GM21367 (cell line): ENCODE data around the gene SOBP.

ENCODE experiments used
- ATAC-seq: cut with Tn5 transposase; IDR thresholded peaks from one replicate; pipeline ENCODE4 v1.9.1; 2021; ENCODE audit not compliant: unreplicated experiment

Gene SOBP

DNA sequence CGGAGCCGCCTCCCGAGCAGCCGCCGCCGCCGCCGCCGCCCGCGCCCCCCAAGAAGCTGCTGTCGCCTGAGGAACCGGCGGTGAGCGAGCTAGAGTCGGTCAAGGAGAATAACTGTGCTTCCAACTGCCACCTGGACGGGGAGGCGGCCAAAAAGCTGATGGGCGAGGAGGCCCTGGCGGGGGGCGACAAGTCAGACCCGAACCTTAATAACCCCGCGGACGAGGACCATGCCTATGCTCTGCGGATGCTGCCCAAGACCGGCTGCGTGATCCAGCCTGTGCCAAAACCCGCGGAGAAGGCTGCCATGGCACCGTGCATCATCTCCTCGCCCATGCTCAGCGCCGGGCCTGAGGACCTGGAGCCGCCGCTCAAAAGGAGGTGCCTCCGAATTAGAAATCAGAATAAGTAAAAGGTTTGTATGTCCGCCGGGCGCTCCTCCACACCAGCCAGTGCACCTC, 145.2 kb downstream of the SOBP start:
- no peak for ATAC-seq

- ATAC-seq = no peak
Observed at GRCh38 chr6:107636486-107636885, 146.6 kb downstream of the SOBP start.

DNA sequence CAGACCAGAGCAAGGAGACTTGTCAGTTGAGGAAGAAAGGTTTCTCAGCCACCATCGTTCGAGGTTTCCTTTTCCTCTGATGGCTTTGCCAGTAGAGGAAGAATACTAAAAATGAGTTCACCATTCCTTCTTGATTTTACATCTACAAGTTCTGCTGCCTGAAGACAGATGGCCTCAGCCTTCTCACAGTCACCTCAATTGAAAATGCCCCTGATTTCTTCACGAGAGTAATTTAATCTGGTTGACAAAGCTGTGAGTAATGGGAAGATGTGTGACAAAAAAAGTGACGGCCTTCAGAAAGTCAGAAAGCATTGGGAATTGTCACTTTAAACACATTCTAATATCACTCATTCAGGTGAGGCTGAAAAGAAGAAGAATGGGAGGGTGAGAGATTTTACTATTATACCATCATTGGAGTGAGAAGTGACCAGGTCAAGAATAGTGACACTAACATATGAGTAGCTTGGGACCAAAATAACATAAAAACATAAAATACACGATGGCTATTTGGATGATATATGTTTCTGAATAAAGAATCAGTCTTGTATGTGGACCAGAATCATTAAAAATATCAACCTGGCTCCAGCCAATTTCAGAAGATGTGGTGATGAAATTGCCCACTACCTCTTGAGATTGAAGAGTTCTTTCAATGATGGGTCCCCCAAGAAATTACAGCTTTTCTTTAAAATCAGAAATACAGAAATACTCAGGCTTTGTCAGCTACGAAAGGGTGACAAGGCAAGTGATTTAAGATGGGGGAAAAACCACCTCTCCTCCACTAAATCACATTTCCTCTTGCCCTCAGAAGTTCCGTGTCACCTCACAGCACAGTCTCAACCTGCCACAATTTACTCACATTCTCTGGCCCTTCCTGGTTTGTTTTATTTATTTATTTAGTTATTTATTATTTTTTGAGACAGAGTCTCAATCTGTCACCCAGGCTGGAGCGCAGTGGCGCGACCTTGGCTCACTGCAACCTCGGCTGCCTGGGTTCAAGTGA, 147.7 kb downstream of the SOBP start:
- no peak for ATAC-seq

- no peak for ATAC-seq
Observed at GRCh38 chr6:107638493-107638892, 148.6 kb downstream of the SOBP start.

- no peak for ATAC-seq
Observed at GRCh38 chr6:107639511-107639910, 149.6 kb downstream of the SOBP start.

DNA sequence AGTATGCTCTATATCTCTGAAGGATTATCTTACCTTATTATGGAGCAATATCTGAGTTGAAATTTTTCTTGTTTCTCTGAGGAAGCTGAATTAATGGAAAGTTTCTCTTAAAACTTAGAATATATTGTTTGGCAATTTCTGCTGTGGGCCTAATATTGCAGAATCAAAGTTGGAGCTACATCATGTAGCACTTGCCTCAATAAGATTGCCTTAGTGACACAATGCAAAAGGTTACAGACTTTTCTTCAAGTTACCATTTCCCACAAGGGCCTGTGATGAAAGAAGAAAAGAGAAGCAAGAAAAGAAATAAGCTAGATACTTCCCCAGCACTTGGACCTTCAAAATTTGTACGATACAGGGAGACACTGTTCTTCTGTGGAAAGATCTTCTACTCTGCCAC, 151.2 kb downstream of the SOBP start:
- no peak for ATAC-seq

DNA sequence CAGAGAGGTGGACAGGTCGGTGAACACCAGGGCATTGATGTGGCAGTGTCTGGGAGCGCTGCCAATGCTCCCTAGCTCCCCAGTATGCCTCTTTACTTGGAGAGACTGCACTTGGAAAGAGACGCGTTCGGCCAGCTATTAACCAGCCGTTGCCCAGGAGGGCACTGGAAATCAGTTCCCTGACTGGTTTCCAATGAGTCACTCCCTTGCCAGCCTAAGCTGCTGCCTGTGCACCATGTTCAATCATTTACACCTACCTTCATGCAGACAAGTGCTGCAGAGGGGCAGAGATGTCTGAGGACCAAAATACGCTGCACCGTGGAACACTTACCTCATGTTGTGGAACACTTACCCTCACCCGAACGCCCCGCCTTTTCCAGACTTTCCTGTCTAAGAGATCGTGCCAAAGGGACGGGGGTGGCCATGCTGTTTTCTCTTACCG, 151.6 kb downstream of the SOBP start:
- no peak for ATAC-seq

DNA sequence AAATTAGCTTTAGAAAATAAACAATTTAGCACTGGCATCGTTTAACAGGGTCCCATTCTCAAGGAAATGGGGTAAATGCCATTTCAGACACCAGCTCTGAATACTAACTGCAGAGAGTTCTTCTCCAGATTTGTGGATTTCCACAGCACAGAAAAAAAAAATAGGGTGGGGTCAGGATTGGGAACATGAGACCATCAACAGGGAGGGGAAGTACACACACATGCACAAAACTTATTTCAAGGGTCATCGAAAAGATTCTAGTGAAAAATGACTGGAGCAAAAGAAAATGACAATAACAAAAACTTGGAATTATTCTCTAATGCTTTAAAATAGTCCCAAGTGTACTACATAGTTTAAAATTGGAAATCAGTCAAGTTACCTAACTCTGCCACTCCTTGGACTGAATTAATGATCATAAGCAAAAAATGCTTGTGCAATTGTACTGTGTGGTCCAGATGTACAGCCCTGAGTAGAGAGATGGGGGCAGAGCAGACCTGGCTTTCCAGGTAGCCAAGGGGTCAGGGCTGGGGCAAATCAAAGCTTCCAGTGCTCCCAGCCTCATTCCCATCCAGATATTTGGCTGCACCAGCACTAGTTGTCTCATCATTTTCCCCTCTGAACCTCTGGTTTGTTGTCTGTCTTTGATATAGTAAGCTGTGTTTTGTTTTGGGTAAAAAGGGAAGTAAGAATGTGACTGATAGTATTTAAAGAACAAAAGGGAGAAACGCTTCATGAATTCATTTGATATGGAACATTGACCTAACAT, 152.4 kb downstream of the SOBP start:
- no peak for ATAC-seq

GRCh38 chr6:107642861-107643328, 153.0 kb downstream of the SOBP start:
- no peak for ATAC-seq

GRCh38 chr6:107644513-107644912, 154.6 kb downstream of the SOBP start:
- no peak for ATAC-seq

GRCh38 chr6:107645740-107646139, 155.8 kb downstream of the SOBP start:
- ATAC-seq = no peak

- no peak for ATAC-seq
Observed at GRCh38 chr6:107646176-107646575, 156.3 kb downstream of the SOBP start.

DNA sequence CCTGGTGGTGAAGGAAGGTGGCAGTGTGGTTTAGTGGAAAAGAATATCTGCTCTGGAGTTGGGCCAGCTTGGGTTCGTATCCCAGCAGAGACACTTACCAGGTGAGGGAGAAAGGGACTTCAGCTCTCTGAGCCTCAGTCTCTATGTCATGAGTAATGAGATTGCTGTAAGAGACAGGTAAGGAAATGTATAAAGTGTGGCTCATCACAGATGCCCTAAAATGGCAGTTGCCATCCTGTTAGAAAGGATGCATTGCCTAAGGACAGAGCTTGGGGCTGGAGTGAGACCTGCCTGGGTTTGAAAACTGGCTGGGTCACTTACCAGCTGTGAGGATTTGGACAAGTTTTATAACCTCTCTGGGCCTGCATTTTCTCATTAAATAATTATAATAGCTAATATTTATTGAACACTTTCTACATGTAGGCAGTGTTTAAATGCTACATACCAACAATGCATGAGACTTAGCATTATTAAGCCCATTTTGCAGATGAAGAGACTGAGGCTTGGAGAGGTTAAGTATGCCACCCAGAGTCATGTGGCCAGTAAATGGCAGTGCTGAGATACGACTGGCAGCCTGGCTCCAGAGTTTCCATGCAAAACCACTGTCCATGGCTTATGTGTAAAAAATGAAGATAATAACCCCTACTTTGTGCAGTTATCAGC, 157.0 kb downstream of the SOBP start:
- ATAC-seq = no peak

DNA sequence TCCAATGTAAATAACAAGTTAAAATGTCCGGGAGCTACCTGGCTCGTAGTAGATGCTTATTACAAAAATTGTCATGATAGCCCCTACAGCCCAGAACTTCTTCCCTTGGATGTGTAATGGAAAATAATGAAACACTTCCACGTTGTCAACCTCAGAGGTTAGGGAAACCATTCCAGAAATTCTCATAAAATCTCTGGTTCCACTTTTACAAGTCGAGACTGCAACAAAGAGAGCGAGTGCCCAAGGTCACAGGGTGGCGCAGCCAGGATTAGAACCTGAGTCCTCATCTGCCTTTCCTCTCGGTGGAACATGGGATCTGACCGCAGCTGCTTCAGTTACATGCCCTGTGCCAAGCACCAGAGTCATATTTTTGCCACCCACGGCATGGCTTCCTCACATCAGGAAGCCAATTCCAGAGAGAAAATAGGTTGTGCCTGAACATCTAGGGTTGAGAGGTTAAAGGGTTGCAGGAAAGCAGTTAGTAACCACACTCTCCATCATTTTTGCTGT, 157.6 kb downstream of the SOBP start:
- no peak for ATAC-seq

- no peak for ATAC-seq
Observed at GRCh38 chr6:107648983-107649382, 159.1 kb downstream of the SOBP start.

GRCh38 chr6:107652526-107653182, 162.7 kb downstream of the SOBP start:
- ATAC-seq = no peak

DNA sequence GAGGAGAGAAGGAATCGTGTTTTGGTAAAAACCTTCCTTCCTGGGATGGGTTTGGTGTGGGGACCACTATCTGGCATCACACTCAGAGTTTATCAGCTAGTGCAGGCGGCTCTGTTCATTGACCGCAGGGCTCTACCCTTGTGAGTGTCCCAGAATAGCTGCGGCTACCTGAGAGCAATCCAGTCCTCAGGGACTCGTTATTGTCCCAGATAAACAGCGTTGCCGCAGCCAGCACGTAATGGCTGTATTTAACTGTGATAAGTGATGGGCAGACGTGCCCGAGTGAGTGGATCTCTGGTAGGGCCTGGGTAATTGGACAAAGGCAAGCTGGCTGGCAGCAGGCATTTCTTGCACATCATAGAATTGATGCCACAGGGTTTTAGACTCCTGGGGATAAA, 163.3 kb downstream of the SOBP start:
- ATAC-seq = no peak

DNA sequence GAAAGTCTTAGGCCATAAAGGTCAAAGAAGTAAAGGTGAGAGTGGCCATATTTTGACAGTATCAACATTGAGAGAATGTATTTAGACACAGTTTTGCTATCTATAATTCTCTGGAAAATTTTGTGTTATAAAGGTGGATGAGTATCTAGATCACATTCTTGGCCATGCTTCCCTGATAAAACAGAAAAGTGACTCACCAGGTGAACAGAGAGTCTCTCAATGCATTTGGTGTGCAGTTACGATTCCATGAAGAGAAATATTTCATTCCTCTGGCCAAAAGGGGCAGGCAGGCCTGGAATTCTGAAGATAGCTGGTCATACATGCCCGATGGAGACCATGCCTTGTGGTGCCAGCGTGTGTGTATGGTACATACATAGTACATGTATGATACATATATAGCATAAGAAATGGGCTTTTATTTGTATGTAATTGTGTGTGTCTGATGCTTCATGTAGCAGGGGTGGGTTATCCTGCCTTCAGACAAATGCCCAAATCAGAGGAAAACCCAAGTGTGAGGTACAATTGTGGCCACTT, 164.0 kb downstream of the SOBP start:
- no peak for ATAC-seq

- ATAC-seq = no peak
Observed at GRCh38 chr6:107654764-107655163, 164.8 kb downstream of the SOBP start.

DNA sequence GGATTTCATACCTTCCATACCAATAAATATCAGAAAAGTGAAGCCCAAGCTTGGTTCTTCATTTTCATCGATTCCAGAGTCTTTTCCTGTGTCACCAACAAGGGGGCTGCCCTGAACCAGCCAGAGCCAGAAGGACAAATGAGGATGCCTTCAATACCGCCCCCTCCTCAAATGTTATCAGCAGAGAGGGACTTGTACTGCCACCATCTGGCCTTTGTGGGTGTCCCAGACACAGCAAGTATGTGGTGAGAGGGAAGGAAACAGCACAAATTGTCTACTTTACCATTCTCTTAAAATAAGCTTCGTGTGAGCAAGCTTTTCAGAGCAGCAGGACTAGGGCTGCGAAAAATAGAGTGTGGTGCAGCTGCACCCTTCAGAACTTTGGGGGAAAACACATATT, 165.3 kb downstream of the SOBP start:
- no peak for ATAC-seq
